WTC11 (cell line): ENCODE measurements around the gene TSPAN32. TPM values are rescaled to one million over a fixed set of nuclear protein-coding genes. Genes with fewer than 3 reads are reported as not detected.

Experiments used
- ATAC-seq: fragments of 200-7000 bp; cut with Tn5 transposase; 2 replicates; pipeline ENCODE4 v1.10.0; 2021; ENCODE audit warnings: mild to moderate bottlenecking, moderate library complexity
- CTCF ChIA-PET: fragments of 300-600 bp; sonication (Branson Sonifier 250); formaldehyde crosslinking; loops from one replicate; lab custom pipeline; 2021; ENCODE audit warnings: antibody characterized with exemption; lab: Charles Lee
- POLR2A ChIA-PET: fragments of 350-600 bp; sonication (Branson Sonifier 250); formaldehyde crosslinking; loops from one replicate; lab custom pipeline; 2021; ENCODE audit warnings: antibody characterized with exemption; lab: Charles Lee
- DNase-seq: peaks from one replicate; pipeline ENCODE4 v3.0.0; 2021; ENCODE audit warnings: low spot score
- H3K27ac Mint-ChIP-seq: 2 replicates; pipeline ENCODE4 v1.8.0; 2021; ENCODE audit warnings: mixed read lengths
- H3K27me3 Mint-ChIP-seq: 2 replicates; pipeline ENCODE4 v1.8.0; 2021; ENCODE audit warnings: low read depth, mild to moderate bottlenecking, moderate library complexity, mixed read lengths
- H3K36me3 Mint-ChIP-seq: 2 replicates; pipeline ENCODE4 v1.8.0; 2021; ENCODE audit warnings: mixed read lengths
- H3K4me1 Mint-ChIP-seq: 2 replicates; pipeline ENCODE4 v1.8.0; 2022; ENCODE audit warnings: mixed read lengths
- H3K4me3 Mint-ChIP-seq: 2 replicates; pipeline ENCODE4 v1.8.0; 2021; ENCODE audit warnings: mild to moderate bottlenecking, moderate library complexity, mixed read lengths
- H3K9me3 Mint-ChIP-seq: 2 replicates; pipeline ENCODE4 v1.8.0; 2021; ENCODE audit warnings: mixed read lengths
- AR ChIP-seq: fragments of 250-450 bp; sonication (Bioruptor Pico); IDR thresholded peaks from 2 replicates; pipeline ENCODE4 v1.9.0; 2021; ENCODE audit warnings: mild to moderate bottlenecking
- ATF2 ChIP-seq: sonication (generic); formaldehyde crosslinking; IDR thresholded peaks from 2 replicates; pipeline ENCODE4 v1.8.1; 2022; ENCODE audit warnings: low read depth, missing genetic modification reagents, borderline replicate concordance
- CBFB ChIP-seq: sonication (generic); formaldehyde crosslinking; IDR thresholded peaks from 2 replicates; pipeline ENCODE4 v1.8.1; 2022; ENCODE audit warnings: mild to moderate bottlenecking, low read depth, missing genetic modification reagents
- ELF4 ChIP-seq: sonication (generic); formaldehyde crosslinking; IDR thresholded peaks from 2 replicates; pipeline ENCODE4 v1.8.1; 2022; ENCODE audit warnings: low read depth, mild to moderate bottlenecking, moderate library complexity, missing genetic modification reagents
- GRHL2 ChIP-seq: fragments of 250-450 bp; sonication (Bioruptor Pico); IDR thresholded peaks from 2 replicates; pipeline ENCODE4 v1.8.0; 2022; ENCODE audit warnings: mild to moderate bottlenecking, moderate library complexity; ENCODE audit not compliant: insufficient replicate concordance, severe bottlenecking
- HMGXB4 ChIP-seq: sonication (generic); formaldehyde crosslinking; IDR thresholded peaks from 2 replicates; pipeline ENCODE4 v1.8.1; 2023; ENCODE audit warnings: mild to moderate bottlenecking, moderate library complexity, missing genetic modification reagents
- MXD4 ChIP-seq: fragments of 250-450 bp; sonication (Bioruptor Pico); IDR thresholded peaks from 2 replicates; pipeline ENCODE4 v1.8.0; 2021; ENCODE audit warnings: mild to moderate bottlenecking, moderate library complexity, borderline replicate concordance
- NFATC4 ChIP-seq: fragments of 250-450 bp; sonication (Bioruptor Pico); IDR thresholded peaks from 2 replicates; pipeline ENCODE4 v1.9.0; 2021; ENCODE audit warnings: mild to moderate bottlenecking
- PRRX2 ChIP-seq: fragments of 250-450 bp; sonication (Bioruptor Pico); IDR thresholded peaks from 2 replicates; pipeline ENCODE4 v1.8.0; 2021; ENCODE audit warnings: mild to moderate bottlenecking
- TCF7 ChIP-seq: sonication (generic); formaldehyde crosslinking; IDR thresholded peaks from 2 replicates; pipeline ENCODE4 v1.8.0; 2022; ENCODE audit warnings: mild to moderate bottlenecking, low read depth, missing genetic modification reagents, moderate library complexity
- TEAD1 ChIP-seq: sonication (generic); formaldehyde crosslinking; IDR thresholded peaks from 2 replicates; pipeline ENCODE4 v1.8.0; 2022; ENCODE audit warnings: mild to moderate bottlenecking, missing genetic modification reagents
- TEAD4 ChIP-seq: sonication (generic); formaldehyde crosslinking; IDR thresholded peaks from 2 replicates; pipeline ENCODE4 v1.8.0; 2022; ENCODE audit warnings: mild to moderate bottlenecking, missing genetic modification reagents
- TP53 ChIP-seq: sonication (generic); formaldehyde crosslinking; IDR thresholded peaks from 2 replicates; pipeline ENCODE4 v1.8.1; 2023; ENCODE audit warnings: mild to moderate bottlenecking, missing genetic modification reagents
- ZMAT4 ChIP-seq: fragments of 250-450 bp; sonication (Bioruptor Pico); IDR thresholded peaks from 2 replicates; pipeline ENCODE4 v1.9.0; 2021; ENCODE audit warnings: mild to moderate bottlenecking
- ZNF121 ChIP-seq: sonication (generic); formaldehyde crosslinking; IDR thresholded peaks from 2 replicates; pipeline ENCODE4 v1.8.0; 2023; ENCODE audit warnings: missing genetic modification reagents
- ZNF219 ChIP-seq: sonication (generic); formaldehyde crosslinking; IDR thresholded peaks from 2 replicates; pipeline ENCODE4 v1.8.0; 2023; ENCODE audit warnings: missing genetic modification reagents, mild to moderate bottlenecking, borderline replicate concordance
- ZNF423 ChIP-seq: fragments of 250-450 bp; sonication (Bioruptor Pico); IDR thresholded peaks from 2 replicates; pipeline ENCODE4 v2.1.2; 2022; ENCODE audit warnings: mild to moderate bottlenecking, moderate library complexity
- ZNF512 ChIP-seq: sonication (generic); formaldehyde crosslinking; IDR thresholded peaks from 2 replicates; pipeline ENCODE4 v1.8.1; 2022; ENCODE audit warnings: missing genetic modification reagents, borderline replicate concordance
- ZNF671 ChIP-seq: fragments of 250-450 bp; sonication (Bioruptor Pico); IDR thresholded peaks from 2 replicates; pipeline ENCODE4 v1.8.0; 2021; ENCODE audit warnings: mild to moderate bottlenecking
- total RNA-seq: library from RNA; stranded (reverse); gene quantifications from 3 replicates; pipeline ENCODE4 v1.2.3, GENCODE V29; 2021

Gene TSPAN32
- total RNA-seq, 1 experiment from 2014 or later = not detected

- no peak for DNase-seq
- H3K27me3 Mint-ChIP-seq = peaks cover 27% of the 10 kb centered on the region
- H3K36me3 Mint-ChIP-seq = no peaks in the 10 kb centered on the region
- POLR2A ChIA-PET = no interaction called here
- peak; percentile 51 for ATAC-seq
- H3K27ac Mint-ChIP-seq = peak overlapping the region; percentile 13; the same call in 1 of the 2 replicates
- H3K4me1 Mint-ChIP-seq = peaks cover 8% of the 10 kb centered on the region; the same call in 1 of the 2 replicates
- no peaks in the 10 kb centered on the region for H3K9me3 Mint-ChIP-seq
- no peak for TF ChIP-seq ATF2 (CRISPR knock-in tag)
- TF ChIP-seq HMGXB4 (CRISPR knock-in tag) = no peak
- TF ChIP-seq PRRX2 (CRISPR knock-in tag) = no peak
- H3K4me3 Mint-ChIP-seq = no peak overlapping the region
- CTCF ChIA-PET = interaction anchor here (1.0 to 2.0 kb wide), 3 partner anchors 11 to 108 kb away, joined by 3 to 7 read pairs (median 6); no protein-coding TSS in a partner anchor
Observed at GRCh38 chr11:2293984-2294925, 7.6 kb upstream of the TSPAN32 start.

- no peak overlapping the region for H3K4me3 Mint-ChIP-seq
- no peak for ATAC-seq
- no peak overlapping the region for H3K27ac Mint-ChIP-seq
- peaks cover 4% of the 10 kb centered on the region; the same call in 1 of the 2 replicates for H3K4me1 Mint-ChIP-seq
- no peaks in the 10 kb centered on the region for H3K36me3 Mint-ChIP-seq
- ChIA-PET POLR2A (no interaction called here), CTCF (interaction anchor here (1.0 to 2.0 kb wide), 3 partner anchors 10 to 109 kb away, joined by 3 to 7 read pairs (median 6); no protein-coding TSS in a partner anchor)
- no peak for DNase-seq
- no peak for TF ChIP-seq ZMAT4 (CRISPR knock-in tag)
- TF ChIP-seq ZNF121 = no peak
- no peak for TF ChIP-seq ZNF423
- TF ChIP-seq ELF4 (CRISPR knock-in tag) = no peak
- no peak for TF ChIP-seq ZNF512 (CRISPR knock-in tag)
- no peak for TF ChIP-seq NFATC4
- TF ChIP-seq ZNF671 (CRISPR knock-in tag) = no peak
- no peak for TF ChIP-seq CBFB (CRISPR knock-in tag)
- TF ChIP-seq TCF7 = no peak
- TF ChIP-seq MXD4 (CRISPR knock-in tag) = no peak
- TF ChIP-seq ATF2 (CRISPR knock-in tag) = no peak
- TF ChIP-seq TEAD1 (CRISPR knock-in tag) = no peak
- no peak for TF ChIP-seq TP53 (CRISPR knock-in tag)
- TF ChIP-seq GRHL2 = no peak
- no peak for TF ChIP-seq ZNF219 (CRISPR knock-in tag)
- TF ChIP-seq AR (CRISPR knock-in tag) = no peak
- TF ChIP-seq TEAD4 (CRISPR knock-in tag) = no peak
- no peaks in the 10 kb centered on the region for H3K9me3 Mint-ChIP-seq
- peaks cover 20% of the 10 kb centered on the region for H3K27me3 Mint-ChIP-seq
Observed at GRCh38 chr11:2294926-2295290, 6.9 kb upstream of the TSPAN32 start.
